NB4 (cell line): Measurements from ENCODE around the gene OSBPL8.

Source experiments
- POLR2A ChIP-seq: IDR thresholded peaks from 2 replicates; pipeline ENCODE4 v1.6.1; 2011; ENCODE audit warnings: mild to moderate bottlenecking; ENCODE audit not compliant: insufficient read length; ENCODE audit errors: extremely low read depth
- TF ChIP-seq, protein P1 (sequence below): IDR thresholded peaks from one replicate; pipeline ENCODE4 v1.5.1; 2012; ENCODE audit warnings: low read depth, low read length
- TF ChIP-seq, protein P2 (sequence below): IDR thresholded peaks from 2 replicates; pipeline ENCODE4 v1.6.1; 2011; ENCODE audit warnings: low read depth, low read length

DNA sequence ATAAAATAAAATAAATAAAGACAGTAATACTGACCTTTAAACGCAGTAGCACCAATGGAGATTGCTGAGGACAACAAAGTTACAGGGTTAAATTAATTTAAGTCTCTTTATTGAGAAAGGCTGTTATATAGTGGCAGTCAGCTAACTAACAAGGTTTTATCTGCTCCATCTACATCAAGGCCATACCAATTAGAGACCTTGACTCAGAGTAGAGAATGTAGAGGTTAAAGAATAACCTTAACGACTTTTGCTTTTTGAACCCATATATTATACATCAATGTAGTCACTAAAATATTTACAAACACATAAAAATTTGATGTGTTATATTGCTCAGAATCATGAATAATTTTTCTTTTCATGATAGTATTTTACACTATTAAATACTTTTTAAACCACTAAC, 21.6 kb downstream of the OSBPL8 start:
- TF ChIP-seq, protein P1, sequence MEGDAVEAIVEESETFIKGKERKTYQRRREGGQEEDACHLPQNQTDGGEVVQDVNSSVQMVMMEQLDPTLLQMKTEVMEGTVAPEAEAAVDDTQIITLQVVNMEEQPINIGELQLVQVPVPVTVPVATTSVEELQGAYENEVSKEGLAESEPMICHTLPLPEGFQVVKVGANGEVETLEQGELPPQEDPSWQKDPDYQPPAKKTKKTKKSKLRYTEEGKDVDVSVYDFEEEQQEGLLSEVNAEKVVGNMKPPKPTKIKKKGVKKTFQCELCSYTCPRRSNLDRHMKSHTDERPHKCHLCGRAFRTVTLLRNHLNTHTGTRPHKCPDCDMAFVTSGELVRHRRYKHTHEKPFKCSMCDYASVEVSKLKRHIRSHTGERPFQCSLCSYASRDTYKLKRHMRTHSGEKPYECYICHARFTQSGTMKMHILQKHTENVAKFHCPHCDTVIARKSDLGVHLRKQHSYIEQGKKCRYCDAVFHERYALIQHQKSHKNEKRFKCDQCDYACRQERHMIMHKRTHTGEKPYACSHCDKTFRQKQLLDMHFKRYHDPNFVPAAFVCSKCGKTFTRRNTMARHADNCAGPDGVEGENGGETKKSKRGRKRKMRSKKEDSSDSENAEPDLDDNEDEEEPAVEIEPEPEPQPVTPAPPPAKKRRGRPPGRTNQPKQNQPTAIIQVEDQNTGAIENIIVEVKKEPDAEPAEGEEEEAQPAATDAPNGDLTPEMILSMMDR, result no peak
- TF ChIP-seq POLR2A, result no peak
- TF ChIP-seq, protein P2, sequence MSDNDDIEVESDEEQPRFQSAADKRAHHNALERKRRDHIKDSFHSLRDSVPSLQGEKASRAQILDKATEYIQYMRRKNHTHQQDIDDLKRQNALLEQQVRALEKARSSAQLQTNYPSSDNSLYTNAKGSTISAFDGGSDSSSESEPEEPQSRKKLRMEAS, result no peak
